KMS-11 (cell line): ENCODE data around the gene TMBIM1.

Source experiments
- H2AFZ ChIP-seq: fragments of 200-600 bp; sonication (generic); 2 replicates; pipeline ENCODE4 v1.6.1; 2016; ENCODE audit warnings: antibody characterized with exemption, mixed run types, low read depth
- H3K27ac ChIP-seq: fragments of 200-600 bp; sonication (generic); 2 replicates; pipeline ENCODE4 v1.6.1; 2016; ENCODE audit warnings: mild to moderate bottlenecking, mixed run types
- H3K27me3 ChIP-seq: fragments of 200-600 bp; sonication (generic); 2 replicates; pipeline ENCODE4 v1.6.1; 2017; ENCODE audit warnings: mild to moderate bottlenecking, low read depth, mixed run types, moderate library complexity; ENCODE audit not compliant: insufficient read depth
- H3K36me3 ChIP-seq: fragments of 200-600 bp; sonication (generic); 2 replicates; pipeline ENCODE4 v1.6.1; 2017; ENCODE audit warnings: mild to moderate bottlenecking, mixed run types; ENCODE audit not compliant: insufficient read depth
- H3K4me1 ChIP-seq: fragments of 200-600 bp; sonication (generic); 2 replicates; pipeline ENCODE4 v1.6.1; 2016; ENCODE audit warnings: mild to moderate bottlenecking, low read depth, mixed run types; ENCODE audit not compliant: poor library complexity, severe bottlenecking
- H3K4me2 ChIP-seq: fragments of 200-600 bp; sonication (generic); 2 replicates; pipeline ENCODE4 v1.7.0; 2016; ENCODE audit warnings: mild to moderate bottlenecking, mixed run types
- H3K4me3 ChIP-seq: fragments of 200-600 bp; sonication (generic); IDR thresholded peaks from 2 replicates; pipeline ENCODE4 v1.6.1; 2017; ENCODE audit warnings: low read depth, low read length, mixed read lengths; ENCODE audit not compliant: insufficient read depth
- H3K79me2 ChIP-seq: fragments of 200-600 bp; sonication (generic); 2 replicates; pipeline ENCODE4 v1.6.1; 2016; ENCODE audit warnings: low read depth, mixed run types; ENCODE audit not compliant: insufficient read depth
- H3K9ac ChIP-seq: fragments of 200-600 bp; sonication (generic); 2 replicates; pipeline ENCODE4 v1.6.1; 2016; ENCODE audit warnings: mild to moderate bottlenecking, mixed run types
- H4K20me1 ChIP-seq: fragments of 200-600 bp; sonication (generic); 2 replicates; pipeline ENCODE4 v1.6.1; 2016; ENCODE audit warnings: mild to moderate bottlenecking, mixed run types; ENCODE audit not compliant: insufficient read depth
- CTCF ChIP-seq: fragments of 200-600 bp; sonication (generic); conservative IDR thresholded peaks from 2 replicates; pipeline ENCODE4 v1.6.1; 2017; ENCODE audit warnings: low read depth, mild to moderate bottlenecking, antibody characterized with exemption, low read length, moderate library complexity, mixed read lengths

Gene TMBIM1

GRCh38 chr2:218282173-218282991 is 9.9 kb downstream of the TMBIM1 start:
- no peaks in the 10 kb centered on the region for H3K27me3 ChIP-seq
- H3K36me3 ChIP-seq: no peaks in the 10 kb centered on the region
- peaks cover 50% of the 10 kb centered on the region for H3K4me1 ChIP-seq
- no peak overlapping the region for H3K4me3 ChIP-seq
- TF ChIP-seq CTCF: no peak
- no peak overlapping the region for H3K27ac ChIP-seq
- no peak overlapping the region for H3K4me2 ChIP-seq
- H2AFZ ChIP-seq: no peak overlapping the region
- H3K9ac ChIP-seq: no peak overlapping the region
- H3K79me2 ChIP-seq: peaks cover 33% of the 10 kb centered on the region
- no peaks in the 10 kb centered on the region for H4K20me1 ChIP-seq

DNA sequence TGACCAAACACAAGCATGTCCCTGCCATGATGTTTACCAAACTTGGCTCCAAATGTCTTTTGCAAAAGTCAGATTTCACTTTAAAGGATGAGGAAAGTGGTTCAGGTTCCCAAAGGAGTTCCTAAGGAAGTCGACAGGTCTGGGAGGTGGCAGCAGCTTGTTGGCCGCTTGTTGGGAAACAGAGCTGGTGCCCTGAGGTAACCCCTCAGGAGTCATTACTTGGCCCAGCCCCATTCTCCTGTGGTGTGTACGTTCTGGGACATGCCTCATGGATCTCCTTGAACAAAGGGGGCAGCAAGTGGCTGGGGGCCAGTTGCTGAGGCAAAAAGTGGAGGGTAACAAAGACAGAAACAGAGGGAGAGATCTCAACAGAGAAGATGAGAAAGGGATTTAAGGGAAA is 10.9 kb downstream of the TMBIM1 start:
- H4K20me1 ChIP-seq: no peaks in the 10 kb centered on the region
- H3K27ac ChIP-seq: no peak overlapping the region
- no peak overlapping the region for H3K4me3 ChIP-seq
- H3K4me1 ChIP-seq: peaks cover 43% of the 10 kb centered on the region
- H3K79me2 ChIP-seq: peaks cover 28% of the 10 kb centered on the region
- no peaks in the 10 kb centered on the region for H3K27me3 ChIP-seq
- no peak for TF ChIP-seq CTCF
- no peaks in the 10 kb centered on the region for H3K36me3 ChIP-seq
- H3K9ac ChIP-seq: no peak overlapping the region
- H2AFZ ChIP-seq: no peak overlapping the region
- no peak overlapping the region for H3K4me2 ChIP-seq

GRCh38 chr2:218280260-218280870 is 11.9 kb downstream of the TMBIM1 start:
- Histone ChIP-seq H3K27ac (no peak overlapping the region), H3K36me3 (no peaks in the 10 kb centered on the region), H4K20me1 (no peaks in the 10 kb centered on the region), H3K4me2 (no peak overlapping the region), H3K4me1 (peaks cover 32% of the 10 kb centered on the region), H3K27me3 (no peaks in the 10 kb centered on the region), H3K9ac (no peak overlapping the region), H3K4me3 (no peak overlapping the region), H2AFZ (no peak overlapping the region), H3K79me2 (peaks cover 17% of the 10 kb centered on the region; the same call in 1 of the 2 replicates)
- TF ChIP-seq CTCF: no peak

GRCh38 chr2:218278531-218279360 is 13.6 kb downstream of the TMBIM1 start:
- H3K4me1 ChIP-seq: peaks cover 16% of the 10 kb centered on the region
- H3K27ac ChIP-seq: no peak overlapping the region
- H3K79me2 ChIP-seq: 0 out of 2 replicates have a peak, but pooled peaks cover 9% of the 10 kb centered on the region
- no peak overlapping the region for H3K4me2 ChIP-seq
- no peak for TF ChIP-seq CTCF
- no peaks in the 10 kb centered on the region for H3K27me3 ChIP-seq
- no peak overlapping the region for H2AFZ ChIP-seq
- H3K9ac ChIP-seq: no peak overlapping the region
- no peaks in the 10 kb centered on the region for H3K36me3 ChIP-seq
- no peak overlapping the region for H3K4me3 ChIP-seq
- no peaks in the 10 kb centered on the region for H4K20me1 ChIP-seq
